ENCODE measurements around the gene CKAP4. TPM values are rescaled to one million over a fixed set of nuclear protein-coding genes. Genes with fewer than 3 reads are reported as not detected.

CKAP4 gene
- total and polyA plus RNA-seq, 10 of the 15 experiments (the other 5 are each of a cell fraction or from before 2014, with no cell fraction given): 0.39 to 23.6 (median 11.1) TPM

- no peak for TF ChIP-seq NFIC (IDR thresholded peaks at IDR 0.05; ENCODE audit: low read depth, low read length)
- TF ChIP-seq IKZF1 (conservative IDR thresholded peaks at IDR 0.05): no peak
- TF ChIP-seq BCLAF1 (IDR thresholded peaks at IDR 0.05): no peak
- no peak for TF ChIP-seq ZNF24 (IDR thresholded peaks at IDR 0.05)
- no peak for TF ChIP-seq CHD4 (IDR thresholded peaks at IDR 0.05)
- no peak for TF ChIP-seq CREB1 (IDR thresholded peaks at IDR 0.05; ENCODE audit: low read depth)
- TF ChIP-seq SIN3A (IDR thresholded peaks at IDR 0.05; ENCODE audit: low read depth, low read length): no peak
- TF ChIP-seq WRNIP1 (IDR thresholded peaks at IDR 0.05; ENCODE audit: borderline replicate concordance, low read depth, low read length): no peak
- TF ChIP-seq KLF5 (IDR thresholded peaks at IDR 0.05; ENCODE audit: partially characterized antibody): no peak
- no peak for TF ChIP-seq ZNF687 (IDR thresholded peaks at IDR 0.05)
- TF ChIP-seq ZNF217 (IDR thresholded peaks at IDR 0.05): no peak
- no peak for TF ChIP-seq NR2F1 (conservative IDR thresholded peaks at IDR 0.05)
- TF ChIP-seq HDAC2 (IDR thresholded peaks at IDR 0.05): no peak
- no peak for TF ChIP-seq CHD2 (IDR thresholded peaks at IDR 0.05; ENCODE audit: borderline replicate concordance, low read depth, low read length)
These were observed 7.9 kb downstream of the CKAP4 start (continued) for GRCh38 chr12:106239951-106240335.
